HepG2 (cell line): Measurements from ENCODE around the gene KMT2A. TPM values are rescaled to one million over a fixed set of nuclear protein-coding genes. Genes with fewer than 3 reads are reported as not detected.

Source experiments
- ATF1 ChIP-seq: IDR thresholded peaks from 2 replicates; pipeline ENCODE4 v1.6.1; 2016; ENCODE audit warnings: mild to moderate bottlenecking, control low read depth
- EHMT2 ChIP-seq: fragments of 200-600 bp; sonication (generic); IDR thresholded peaks from 2 replicates; pipeline ENCODE4 v1.7.0; 2017; ENCODE audit warnings: antibody characterized with exemption, low read depth, low read length, borderline replicate concordance
- GATA4 ChIP-seq: sonication (generic); IDR thresholded peaks from 2 replicates; pipeline ENCODE4 v1.6.1; 2016; ENCODE audit warnings: antibody characterized with exemption, low read depth, borderline replicate concordance
- HOXA3 ChIP-seq: sonication (generic); formaldehyde crosslinking; IDR thresholded peaks from 2 replicates; pipeline ENCODE4 v1.5.0; 2020; ENCODE audit warnings: missing genetic modification reagents
- MYC ChIP-seq: sonication (generic); formaldehyde crosslinking; IDR thresholded peaks from 2 replicates; pipeline ENCODE4 v1.9.0; 2021; ENCODE audit warnings: missing genetic modification reagents, borderline replicate concordance
- NFRKB ChIP-seq: fragments of 450-650 bp; IDR thresholded peaks from 2 replicates; pipeline ENCODE4 v1.6.1; 2017
- NR2C2 ChIP-seq: sonication (generic); formaldehyde crosslinking; IDR thresholded peaks from 2 replicates; pipeline ENCODE4 v1.4.0; 2020; ENCODE audit warnings: missing genetic modification reagents, mild to moderate bottlenecking, moderate library complexity, borderline replicate concordance
- NRL ChIP-seq: sonication (generic); formaldehyde crosslinking; IDR thresholded peaks from 2 replicates; pipeline ENCODE4 v1.5.0; 2020; ENCODE audit warnings: missing genetic modification reagents, mild to moderate bottlenecking, moderate library complexity, borderline replicate concordance
- PAX8 ChIP-seq: sonication (generic); formaldehyde crosslinking; IDR thresholded peaks from 2 replicates; pipeline ENCODE4 v1.8.0; 2022; ENCODE audit warnings: mild to moderate bottlenecking, missing genetic modification reagents, borderline replicate concordance
- SMARCE1 ChIP-seq: fragments of 450-650 bp; IDR thresholded peaks from 2 replicates; pipeline ENCODE4 v1.6.1; 2017; ENCODE audit warnings: borderline replicate concordance
- SOX13 ChIP-seq, 3 experiments: fragments of 450-650 bp in 1 of 3; sonication (generic) in 1 of 3; formaldehyde crosslinking in 1 of 3; IDR thresholded peaks in 2 of 3; conservative IDR thresholded peaks in 1 of 3; 2 replicates each; pipeline versions ENCODE4 v1.5.0 to v1.6.1; 2016 to 2020; ENCODE audit warnings: antibody characterized with exemption in 1 of 3, mild to moderate bottlenecking in 1 of 3, missing compliant biosample characterization in 1 of 3, missing genetic modification reagents in 1 of 3, moderate library complexity in 1 of 3
- TBL1XR1 ChIP-seq: fragments of 150-350 bp; IDR thresholded peaks from 2 replicates; pipeline ENCODE4 v1.6.1; 2014; ENCODE audit warnings: borderline replicate concordance, low read length; ENCODE audit not compliant: partially characterized antibody
- ZNF253 ChIP-seq: sonication (generic); formaldehyde crosslinking; IDR thresholded peaks from 2 replicates; pipeline ENCODE4 v1.8.0; 2022; ENCODE audit warnings: mild to moderate bottlenecking, missing genetic modification reagents, borderline replicate concordance
- ZNF562 ChIP-seq: sonication (generic); formaldehyde crosslinking; IDR thresholded peaks from 2 replicates; pipeline ENCODE4 v1.8.0; 2022; ENCODE audit warnings: missing genetic modification reagents, borderline replicate concordance
- ZNF7 ChIP-seq: IDR thresholded peaks from 2 replicates; pipeline ENCODE4 v1.6.1; 2016; ENCODE audit warnings: missing biosample characterization, missing genetic modification reagents
- ZNF709 ChIP-seq: sonication (generic); formaldehyde crosslinking; IDR thresholded peaks from 2 replicates; pipeline ENCODE4 v1.5.0; 2020; ENCODE audit warnings: mild to moderate bottlenecking, missing genetic modification reagents
- ZNF766 ChIP-seq: sonication (generic); formaldehyde crosslinking; IDR thresholded peaks from 2 replicates; pipeline ENCODE4 v1.5.0; 2020; ENCODE audit warnings: missing genetic modification reagents, borderline replicate concordance
- polyA plus RNA-seq, 8 experiments: library from polyadenylated mRNA; depleted of rRNA in 3 of 8; stranded (reverse) in 7 of 8; unstranded in 1 of 8; fragments of >200 nt; fragmentation: Illumina TruSeq in 4 of 8; extraction: Trizol in 4 of 8; gene quantifications; 2 replicates each; pipeline versions ENCODE4 v1.2.1 to v1.2.3, GENCODE V29; 2011 to 2016; ENCODE audit warnings: low read depth in 4 of 8, missing spikeins in 1 of 8, mixed read lengths in 1 of 8; ENCODE audit not compliant: insufficient read depth in 1 of 8
- total RNA-seq, 5 experiments: library from RNA; depleted of rRNA; stranded (reverse); fragments of >200 nt; fragmentation: Illumina TruSeq; extraction: Trizol; gene quantifications; 2 replicates each; pipeline ENCODE4 v1.2.3, GENCODE V29; 2016; ENCODE audit warnings: low read depth in 1 of 5
- TF ChIP-seq, protein P1 (sequence below): sonication (generic); formaldehyde crosslinking; IDR thresholded peaks from 2 replicates; pipeline ENCODE4 v1.5.1; 2020; ENCODE audit warnings: missing genetic modification reagents, mild to moderate bottlenecking, borderline replicate concordance
- TF ChIP-seq, protein P2 (sequence below): sonication (generic); formaldehyde crosslinking; IDR thresholded peaks from 2 replicates; pipeline ENCODE4; 2020; ENCODE audit warnings: missing genetic modification reagents, mild to moderate bottlenecking, borderline replicate concordance
- TF ChIP-seq, protein P3 (sequence below): sonication (generic); formaldehyde crosslinking; IDR thresholded peaks from 2 replicates; pipeline ENCODE4 v1.4.0; 2020; ENCODE audit warnings: mild to moderate bottlenecking, missing genetic modification reagents

Gene KMT2A
- total and polyA plus RNA-seq, 2 of the 13 experiments (the other 11 are each of a cell fraction or from before 2014, with no cell fraction given): 12.4 to 20.0 TPM

DNA sequence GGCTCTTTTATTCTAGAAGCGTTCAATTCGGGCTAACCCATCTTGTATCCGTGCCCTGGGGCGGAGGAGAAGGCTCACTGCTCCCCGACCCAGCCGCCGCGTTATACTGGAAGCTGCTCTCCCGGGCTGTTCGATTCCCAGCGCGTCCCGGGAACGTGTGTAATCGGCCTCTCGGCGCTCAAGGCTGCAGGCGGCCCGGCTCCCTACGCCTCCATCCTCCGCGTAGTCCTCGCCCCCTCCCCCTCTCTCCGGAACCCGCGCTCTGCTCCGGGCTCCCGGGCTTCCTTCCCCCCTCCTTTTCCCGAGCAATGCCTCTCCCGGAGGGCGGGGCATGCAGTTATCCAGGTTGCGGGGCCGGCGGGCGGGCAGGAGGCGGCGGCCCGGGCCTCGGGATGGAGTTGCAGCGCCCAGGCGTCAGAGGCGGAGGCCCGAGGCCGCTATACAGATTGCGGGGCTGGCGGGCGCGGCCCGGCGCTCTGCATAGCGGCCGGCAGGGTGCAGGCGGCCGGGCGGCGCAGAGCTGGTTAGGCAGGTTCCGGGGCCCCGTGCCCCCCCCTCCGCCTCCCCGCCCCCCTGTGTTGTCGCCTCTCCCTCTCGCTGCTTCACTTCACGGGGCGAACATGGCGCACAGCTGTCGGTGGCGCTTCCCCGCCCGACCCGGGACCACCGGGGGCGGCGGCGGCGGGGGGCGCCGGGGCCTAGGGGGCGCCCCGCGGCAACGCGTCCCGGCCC lies at the start of gene KMT2A (continued):
- TF ChIP-seq, protein P1, sequence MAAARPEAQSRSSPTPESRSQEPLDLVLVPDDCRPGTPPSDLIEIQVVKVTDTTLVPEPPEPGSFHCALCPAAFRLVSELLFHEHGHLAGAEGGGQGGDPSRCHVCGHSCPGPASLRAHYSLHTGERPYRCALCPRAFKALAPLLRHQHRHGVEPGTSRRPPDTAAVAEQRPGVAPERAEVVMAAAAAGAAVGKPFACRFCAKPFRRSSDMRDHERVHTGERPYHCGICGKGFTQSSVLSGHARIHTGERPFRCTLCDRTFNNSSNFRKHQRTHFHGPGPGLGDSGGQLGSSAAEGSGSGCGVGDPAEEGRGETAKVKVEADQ (CRISPR knock-in tag): peak; percentile 22
- TF ChIP-seq ATF1 (CRISPR knock-in tag) (no peak), NRL (peak; percentile 41; the same call in 1 of the 2 replicates), ZNF253 (CRISPR knock-in tag) (no peak), EHMT2 (no peak), ZNF562 (CRISPR knock-in tag) (peak; percentile 76; the same call in 1 of the 2 replicates), MYC (CRISPR knock-in tag) (no peak; the same call in 1 of the 2 replicates), NFRKB (no peak), PAX8 (CRISPR knock-in tag) (0 out of 2 replicates have a peak, but pooled peaks have one; percentile 30), ZNF709 (CRISPR knock-in tag) (peak; percentile 69), ZNF7 (CRISPR knock-in tag) (no peak), SMARCE1 (peak; percentile 90; the same call in 1 of the 2 replicates), ZNF766 (no peak), HOXA3 (CRISPR knock-in tag) (peak; percentile 52), SOX13 (IDR thresholded peaks at IDR 0.05) (no peak), SOX13 (CRISPR knock-in tag; conservative IDR thresholded peaks at IDR 0.05 in 1 of 2, IDR thresholded peaks at IDR 0.05 in 1 of 2) (peak in 1 of 2 experiments; percentile 37; a peak in 2 of 4 replicates), GATA4 (no peak), NR2C2 (peak; percentile 46; the same call in 1 of the 2 replicates), TBL1XR1 (no peak)
- TF ChIP-seq, protein P2, sequence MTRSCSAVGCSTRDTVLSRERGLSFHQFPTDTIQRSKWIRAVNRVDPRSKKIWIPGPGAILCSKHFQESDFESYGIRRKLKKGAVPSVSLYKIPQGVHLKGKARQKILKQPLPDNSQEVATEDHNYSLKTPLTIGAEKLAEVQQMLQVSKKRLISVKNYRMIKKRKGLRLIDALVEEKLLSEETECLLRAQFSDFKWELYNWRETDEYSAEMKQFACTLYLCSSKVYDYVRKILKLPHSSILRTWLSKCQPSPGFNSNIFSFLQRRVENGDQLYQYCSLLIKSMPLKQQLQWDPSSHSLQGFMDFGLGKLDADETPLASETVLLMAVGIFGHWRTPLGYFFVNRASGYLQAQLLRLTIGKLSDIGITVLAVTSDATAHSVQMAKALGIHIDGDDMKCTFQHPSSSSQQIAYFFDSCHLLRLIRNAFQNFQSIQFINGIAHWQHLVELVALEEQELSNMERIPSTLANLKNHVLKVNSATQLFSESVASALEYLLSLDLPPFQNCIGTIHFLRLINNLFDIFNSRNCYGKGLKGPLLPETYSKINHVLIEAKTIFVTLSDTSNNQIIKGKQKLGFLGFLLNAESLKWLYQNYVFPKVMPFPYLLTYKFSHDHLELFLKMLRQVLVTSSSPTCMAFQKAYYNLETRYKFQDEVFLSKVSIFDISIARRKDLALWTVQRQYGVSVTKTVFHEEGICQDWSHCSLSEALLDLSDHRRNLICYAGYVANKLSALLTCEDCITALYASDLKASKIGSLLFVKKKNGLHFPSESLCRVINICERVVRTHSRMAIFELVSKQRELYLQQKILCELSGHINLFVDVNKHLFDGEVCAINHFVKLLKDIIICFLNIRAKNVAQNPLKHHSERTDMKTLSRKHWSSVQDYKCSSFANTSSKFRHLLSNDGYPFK: peak; percentile 47; the same call in 1 of the 2 replicates
- TF ChIP-seq, protein P3, sequence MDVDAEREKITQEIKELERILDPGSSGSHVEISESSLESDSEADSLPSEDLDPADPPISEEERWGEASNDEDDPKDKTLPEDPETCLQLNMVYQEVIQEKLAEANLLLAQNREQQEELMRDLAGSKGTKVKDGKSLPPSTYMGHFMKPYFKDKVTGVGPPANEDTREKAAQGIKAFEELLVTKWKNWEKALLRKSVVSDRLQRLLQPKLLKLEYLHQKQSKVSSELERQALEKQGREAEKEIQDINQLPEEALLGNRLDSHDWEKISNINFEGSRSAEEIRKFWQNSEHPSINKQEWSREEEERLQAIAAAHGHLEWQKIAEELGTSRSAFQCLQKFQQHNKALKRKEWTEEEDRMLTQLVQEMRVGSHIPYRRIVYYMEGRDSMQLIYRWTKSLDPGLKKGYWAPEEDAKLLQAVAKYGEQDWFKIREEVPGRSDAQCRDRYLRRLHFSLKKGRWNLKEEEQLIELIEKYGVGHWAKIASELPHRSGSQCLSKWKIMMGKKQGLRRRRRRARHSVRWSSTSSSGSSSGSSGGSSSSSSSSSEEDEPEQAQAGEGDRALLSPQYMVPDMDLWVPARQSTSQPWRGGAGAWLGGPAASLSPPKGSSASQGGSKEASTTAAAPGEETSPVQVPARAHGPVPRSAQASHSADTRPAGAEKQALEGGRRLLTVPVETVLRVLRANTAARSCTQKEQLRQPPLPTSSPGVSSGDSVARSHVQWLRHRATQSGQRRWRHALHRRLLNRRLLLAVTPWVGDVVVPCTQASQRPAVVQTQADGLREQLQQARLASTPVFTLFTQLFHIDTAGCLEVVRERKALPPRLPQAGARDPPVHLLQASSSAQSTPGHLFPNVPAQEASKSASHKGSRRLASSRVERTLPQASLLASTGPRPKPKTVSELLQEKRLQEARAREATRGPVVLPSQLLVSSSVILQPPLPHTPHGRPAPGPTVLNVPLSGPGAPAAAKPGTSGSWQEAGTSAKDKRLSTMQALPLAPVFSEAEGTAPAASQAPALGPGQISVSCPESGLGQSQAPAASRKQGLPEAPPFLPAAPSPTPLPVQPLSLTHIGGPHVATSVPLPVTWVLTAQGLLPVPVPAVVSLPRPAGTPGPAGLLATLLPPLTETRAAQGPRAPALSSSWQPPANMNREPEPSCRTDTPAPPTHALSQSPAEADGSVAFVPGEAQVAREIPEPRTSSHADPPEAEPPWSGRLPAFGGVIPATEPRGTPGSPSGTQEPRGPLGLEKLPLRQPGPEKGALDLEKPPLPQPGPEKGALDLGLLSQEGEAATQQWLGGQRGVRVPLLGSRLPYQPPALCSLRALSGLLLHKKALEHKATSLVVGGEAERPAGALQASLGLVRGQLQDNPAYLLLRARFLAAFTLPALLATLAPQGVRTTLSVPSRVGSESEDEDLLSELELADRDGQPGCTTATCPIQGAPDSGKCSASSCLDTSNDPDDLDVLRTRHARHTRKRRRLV (CRISPR knock-in tag): no peak
